ENCODE data around the gene BAAT.

DNA sequence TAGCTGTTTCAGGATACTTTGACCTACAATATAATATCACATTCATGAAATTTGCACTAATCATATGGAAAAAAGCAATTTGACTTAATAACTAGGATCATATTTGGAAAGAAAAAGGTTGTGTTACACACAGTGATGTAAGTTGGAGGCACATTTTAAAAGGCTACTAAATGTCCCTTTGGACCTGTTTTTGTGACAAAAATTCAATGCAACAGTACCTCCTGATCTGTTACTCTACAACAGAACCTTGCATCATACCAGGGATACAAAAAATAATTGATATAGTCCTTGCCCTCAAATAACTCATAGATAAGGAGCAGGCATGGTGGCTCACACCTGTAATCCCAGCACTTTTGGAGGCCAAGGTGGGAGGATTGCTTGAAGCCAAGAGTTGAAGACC lies 67.1 kb downstream of the BAAT start:
- TF ChIP-seq RAD21 (IDR thresholded peaks at IDR 0.05; ENCODE audit: low read depth) (no peak), JUND (IDR thresholded peaks at IDR 0.05) (no peak), ATF3 (IDR thresholded peaks at IDR 0.05) (no peak), POLR2AphosphoS5 (IDR thresholded peaks at IDR 0.05; ENCODE audit: low read depth, low read length) (no peak), ZNF274 (IDR thresholded peaks at IDR 0.05; ENCODE audit: low read depth, low read length) (no peak), SIN3A (IDR thresholded peaks at IDR 0.05; ENCODE audit: low read depth) (no peak), POLR2A (IDR thresholded peaks at IDR 0.05; ENCODE audit: borderline replicate concordance, extremely low read depth, insufficient read depth, insufficient read length) (no peak), EZH2 (IDR thresholded peaks at IDR 0.05) (no peak), EGR1 (IDR thresholded peaks at IDR 0.05; ENCODE audit: low read depth) (no peak)
- TF ChIP-seq, protein P1, sequence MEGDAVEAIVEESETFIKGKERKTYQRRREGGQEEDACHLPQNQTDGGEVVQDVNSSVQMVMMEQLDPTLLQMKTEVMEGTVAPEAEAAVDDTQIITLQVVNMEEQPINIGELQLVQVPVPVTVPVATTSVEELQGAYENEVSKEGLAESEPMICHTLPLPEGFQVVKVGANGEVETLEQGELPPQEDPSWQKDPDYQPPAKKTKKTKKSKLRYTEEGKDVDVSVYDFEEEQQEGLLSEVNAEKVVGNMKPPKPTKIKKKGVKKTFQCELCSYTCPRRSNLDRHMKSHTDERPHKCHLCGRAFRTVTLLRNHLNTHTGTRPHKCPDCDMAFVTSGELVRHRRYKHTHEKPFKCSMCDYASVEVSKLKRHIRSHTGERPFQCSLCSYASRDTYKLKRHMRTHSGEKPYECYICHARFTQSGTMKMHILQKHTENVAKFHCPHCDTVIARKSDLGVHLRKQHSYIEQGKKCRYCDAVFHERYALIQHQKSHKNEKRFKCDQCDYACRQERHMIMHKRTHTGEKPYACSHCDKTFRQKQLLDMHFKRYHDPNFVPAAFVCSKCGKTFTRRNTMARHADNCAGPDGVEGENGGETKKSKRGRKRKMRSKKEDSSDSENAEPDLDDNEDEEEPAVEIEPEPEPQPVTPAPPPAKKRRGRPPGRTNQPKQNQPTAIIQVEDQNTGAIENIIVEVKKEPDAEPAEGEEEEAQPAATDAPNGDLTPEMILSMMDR (IDR thresholded peaks at IDR 0.05 in 2 of 3, conservative IDR thresholded peaks at IDR 0.05 in 1 of 3; ENCODE audit: borderline replicate concordance in 1 of 3, insufficient read depth in 1 of 3, low read depth in 2 of 3, low read length in 2 of 3), result no peak
- TF ChIP-seq, protein P2, sequence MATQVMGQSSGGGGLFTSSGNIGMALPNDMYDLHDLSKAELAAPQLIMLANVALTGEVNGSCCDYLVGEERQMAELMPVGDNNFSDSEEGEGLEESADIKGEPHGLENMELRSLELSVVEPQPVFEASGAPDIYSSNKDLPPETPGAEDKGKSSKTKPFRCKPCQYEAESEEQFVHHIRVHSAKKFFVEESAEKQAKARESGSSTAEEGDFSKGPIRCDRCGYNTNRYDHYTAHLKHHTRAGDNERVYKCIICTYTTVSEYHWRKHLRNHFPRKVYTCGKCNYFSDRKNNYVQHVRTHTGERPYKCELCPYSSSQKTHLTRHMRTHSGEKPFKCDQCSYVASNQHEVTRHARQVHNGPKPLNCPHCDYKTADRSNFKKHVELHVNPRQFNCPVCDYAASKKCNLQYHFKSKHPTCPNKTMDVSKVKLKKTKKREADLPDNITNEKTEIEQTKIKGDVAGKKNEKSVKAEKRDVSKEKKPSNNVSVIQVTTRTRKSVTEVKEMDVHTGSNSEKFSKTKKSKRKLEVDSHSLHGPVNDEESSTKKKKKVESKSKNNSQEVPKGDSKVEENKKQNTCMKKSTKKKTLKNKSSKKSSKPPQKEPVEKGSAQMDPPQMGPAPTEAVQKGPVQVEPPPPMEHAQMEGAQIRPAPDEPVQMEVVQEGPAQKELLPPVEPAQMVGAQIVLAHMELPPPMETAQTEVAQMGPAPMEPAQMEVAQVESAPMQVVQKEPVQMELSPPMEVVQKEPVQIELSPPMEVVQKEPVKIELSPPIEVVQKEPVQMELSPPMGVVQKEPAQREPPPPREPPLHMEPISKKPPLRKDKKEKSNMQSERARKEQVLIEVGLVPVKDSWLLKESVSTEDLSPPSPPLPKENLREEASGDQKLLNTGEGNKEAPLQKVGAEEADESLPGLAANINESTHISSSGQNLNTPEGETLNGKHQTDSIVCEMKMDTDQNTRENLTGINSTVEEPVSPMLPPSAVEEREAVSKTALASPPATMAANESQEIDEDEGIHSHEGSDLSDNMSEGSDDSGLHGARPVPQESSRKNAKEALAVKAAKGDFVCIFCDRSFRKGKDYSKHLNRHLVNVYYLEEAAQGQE (IDR thresholded peaks at IDR 0.05; ENCODE audit: low read depth), result no peak
